ENCODE data around the gene ZC3H14.

DNA sequence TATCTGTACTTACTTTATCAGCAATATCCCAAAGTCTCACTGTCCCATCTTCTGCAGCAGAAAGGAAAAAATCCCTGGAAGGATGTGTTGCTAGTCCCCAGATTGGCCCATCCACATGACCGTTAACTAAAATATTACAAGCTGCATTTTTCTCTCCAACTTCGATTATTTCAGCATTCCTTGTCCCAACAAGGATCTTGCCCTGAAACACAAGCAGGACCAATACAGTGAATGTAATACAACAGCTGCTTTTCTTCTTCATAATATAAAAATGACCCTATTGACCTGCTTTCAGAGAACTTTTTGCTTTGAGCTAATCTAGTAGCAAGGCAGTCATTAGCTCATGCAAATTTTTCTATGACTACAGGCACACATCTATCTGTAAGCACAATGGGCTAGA, 58.3 kb downstream of the ZC3H14 start:
- TF ChIP-seq CTCF (IDR thresholded peaks at IDR 0.05; ENCODE audit: low read length) (no peak), EZH2 (optimal IDR thresholded peaks at IDR 0.05; ENCODE audit: low read depth, low read length) (no peak)
